Common myeloid progenitor, CD34-positive (primary cell): ENCODE data around the gene SOCS1.

Source experiments
- CTCF ChIA-PET: fragments of 350-600 bp; sonication (Branson Sonifier 250); formaldehyde crosslinking; loops from one replicate; lab custom pipeline; 2021; ENCODE audit warnings: antibody characterized with exemption; lab: Charles Lee
- POLR2A ChIA-PET: fragments of 350-600 bp; sonication (Branson Sonifier 250); formaldehyde crosslinking; loops from one replicate; lab custom pipeline; 2021; ENCODE audit warnings: antibody characterized with exemption; lab: Charles Lee
- DNase-seq, 3 donors: peaks; one replicate each; pipeline versions ENCODE4 v3.0.0 to v3.0.0-alpha.2; 2013
- H3K27ac ChIP-seq, 2 experiments: 1 replicate in 1 of 2; 2 replicates in 1 of 2; pipeline ENCODE4 v1.7.0; 2013; ENCODE audit warnings: inconsistent platforms in 2 of 2, low read length in 2 of 2, mild to moderate bottlenecking in 2 of 2, low read depth in 1 of 2, moderate library complexity in 1 of 2; ENCODE audit not compliant: severe bottlenecking in 2 of 2, insufficient read depth in 1 of 2, poor library complexity in 1 of 2
- H3K27me3 ChIP-seq, 5 experiments: replicated peaks in 2 of 5; 1 replicate in 3 of 5; 2 replicates in 2 of 5; pipeline versions ENCODE4 v1.6.1 to v1.7.0; 2013; ENCODE audit warnings: low read length in 4 of 5, mild to moderate bottlenecking in 2 of 5, moderate library complexity in 2 of 5, inconsistent platforms in 1 of 5; ENCODE audit not compliant: insufficient read depth in 5 of 5, control insufficient read depth in 4 of 5
- H3K36me3 ChIP-seq, 4 experiments: 1 replicate in 2 of 4; 2 replicates in 2 of 4; pipeline versions ENCODE4 v1.6.1 to v1.7.0; 2013; ENCODE audit warnings: low read length in 3 of 4, control low read depth in 1 of 4, mild to moderate bottlenecking in 1 of 4; ENCODE audit not compliant: control insufficient read depth in 4 of 4, insufficient read depth in 4 of 4
- H3K4me1 ChIP-seq, 4 experiments: 1 replicate in 3 of 4; 2 replicates in 1 of 4; pipeline versions ENCODE4 v1.6.1 to v1.7.1; 2013; ENCODE audit warnings: low read length in 3 of 4, mild to moderate bottlenecking in 3 of 4, control low read depth in 1 of 4, inconsistent platforms in 1 of 4, moderate library complexity in 1 of 4; ENCODE audit not compliant: control insufficient read depth in 4 of 4, insufficient read depth in 4 of 4; ENCODE audit errors: control extremely low read depth in 1 of 4
- H3K4me3 ChIP-seq, 7 experiments: 1 replicate in 4 of 7; 2 replicates in 3 of 7; pipeline versions ENCODE4 v1.5.1 to v1.7.0; 2013; ENCODE audit warnings: mild to moderate bottlenecking in 7 of 7, low read length in 6 of 7, moderate library complexity in 6 of 7, inconsistent platforms in 2 of 7, low read depth in 2 of 7, control low read depth in 1 of 7; ENCODE audit not compliant: insufficient read depth in 4 of 7, control insufficient read depth in 1 of 7; ENCODE audit errors: extremely low read depth in 1 of 7
- H3K9me3 ChIP-seq, 5 experiments: 1 replicate in 4 of 5; 2 replicates in 1 of 5; pipeline versions ENCODE4 v1.6.1 to v1.7.1; 2013; ENCODE audit warnings: low read length in 4 of 5, mild to moderate bottlenecking in 2 of 5, inconsistent platforms in 1 of 5, low read depth in 1 of 5, moderate library complexity in 1 of 5; ENCODE audit not compliant: control insufficient read depth in 4 of 5, insufficient read depth in 2 of 5; ENCODE audit errors: control extremely low read depth in 1 of 5
- WGBS: methylation state at CpG from one replicate; pipeline ENCODE4 v1.1.5; 2013; ENCODE audit not compliant: insufficient coverage; 5-methylcytosine and 5-hydroxymethylcytosine counted together

The SOCS1 gene

DNA sequence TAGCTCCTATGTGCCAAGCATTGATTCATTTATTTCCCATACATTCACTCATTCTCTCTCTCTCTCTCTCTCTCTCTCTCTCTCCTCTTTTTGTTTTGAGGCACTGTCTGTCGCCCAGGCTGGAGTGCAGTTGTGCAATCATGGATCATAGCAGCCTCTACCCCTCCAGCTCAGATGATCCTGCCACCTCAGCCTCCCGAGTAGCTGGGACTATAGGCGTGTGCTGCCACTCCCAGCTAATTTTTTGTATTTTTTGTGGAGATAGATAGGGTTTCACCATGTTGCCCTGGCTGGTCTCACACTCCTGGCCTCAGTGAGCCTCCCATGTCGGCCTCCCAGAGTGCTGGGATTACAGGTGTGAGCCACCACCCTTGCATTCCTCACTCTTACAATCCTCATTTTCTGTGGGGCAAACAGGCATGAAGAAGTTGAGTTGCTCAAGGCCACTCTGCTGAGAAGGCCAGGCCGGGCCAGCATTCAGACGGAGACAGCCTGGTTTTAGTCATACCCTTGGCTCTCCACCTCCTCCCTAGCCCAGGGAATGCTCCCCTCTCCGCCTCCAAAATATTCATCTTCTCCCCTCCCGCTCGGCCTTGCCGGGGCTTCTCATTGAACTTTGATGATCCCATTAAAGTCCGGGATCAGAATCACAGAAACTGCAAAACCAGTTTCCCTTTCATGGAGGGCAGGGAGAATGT is 21.0 kb upstream of the SOCS1 start:
- POLR2A ChIA-PET = no interaction called here

DNA sequence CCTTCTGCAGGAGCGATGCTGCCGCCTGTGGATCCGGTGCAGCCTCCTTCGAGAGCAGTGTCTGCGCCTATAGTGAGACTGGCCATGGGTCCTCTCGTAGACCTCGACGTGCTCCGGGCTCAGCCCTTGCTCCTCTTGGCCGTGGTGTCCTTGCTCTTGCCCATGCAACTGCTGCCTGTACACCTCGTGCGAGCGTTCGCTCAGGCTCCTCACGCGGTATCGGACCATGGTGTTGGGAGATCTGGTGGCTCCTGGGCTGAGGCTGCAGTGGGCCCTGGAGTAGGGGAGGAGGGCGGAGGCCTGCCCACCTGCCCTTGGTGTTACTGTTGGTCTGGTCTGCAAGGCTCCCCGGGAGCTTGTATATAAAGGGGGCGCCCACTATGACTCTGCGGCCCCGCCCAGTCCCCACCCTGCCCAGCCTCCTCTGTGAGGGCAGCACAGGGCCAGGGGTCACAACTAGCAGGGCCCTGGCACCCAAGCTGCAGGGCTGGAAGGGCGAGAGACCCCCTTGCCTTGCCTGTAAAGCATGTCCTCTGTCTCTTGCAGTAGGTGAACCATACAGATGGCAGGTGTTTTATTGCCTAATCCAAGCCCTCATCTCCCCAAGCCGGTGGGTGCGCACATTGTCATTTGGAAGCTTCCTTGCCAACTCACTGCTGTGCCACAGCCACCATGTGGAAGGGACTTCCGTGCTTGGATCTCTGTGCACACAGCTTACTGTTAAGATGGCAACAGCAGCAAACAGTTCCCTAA is 20.3 kb upstream of the SOCS1 start, which contains the start of gene PRM2:
Gene PRM2, minus strand, starts transcription at position 338 of the 753 bp plus-strand sequence. Its CDS starts 110 bp downstream, at position 228.
- Histone ChIP-seq H3K27me3 (no peaks in the 10 kb centered on the region), H3K9me3 (no peaks in the 10 kb centered on the region), H3K4me3 (no peak within 1 kb of the TSS), H3K4me1 (peaks cover 5 to 12% (median 10%) of the 10 kb centered on the region in 4 experiments), H3K36me3 (no peaks in the 10 kb centered on the region), H3K27ac (no peak within 1 kb of the TSS)
- ChIA-PET POLR2A (no interaction called here), CTCF (interaction anchor here (0.5 to 1.6 kb wide), 2 partner anchors 19 to 317 kb away, joined by 3 to 5 read pairs; partner anchors contain the start of gene SOCS1)
- no peak for DNase-seq
- 98% methylated on average over 26 of the region's 26 CpGs for WGBS

More for the DNA sequence above, 21.0 kb upstream of the SOCS1 start:
- CTCF ChIA-PET = interaction anchor here (0.5 to 1.6 kb wide), 3 partner anchors 20 to 317 kb away, joined by 3 to 5 read pairs (median 4); partner anchors contain the start of gene SOCS1
- no peaks in the 10 kb centered on the region for H3K36me3 ChIP-seq
- no peak overlapping the region for H3K27ac ChIP-seq
- H3K9me3 ChIP-seq = no peaks in the 10 kb centered on the region
- no peaks in the 10 kb centered on the region for H3K27me3 ChIP-seq
- peaks cover 5 to 12% (median 10%) of the 10 kb centered on the region in 4 experiments for H3K4me1 ChIP-seq
- DNase-seq = no peak
- no peak overlapping the region for H3K4me3 ChIP-seq
- WGBS = 100% methylated on average over 4 of the region's 11 CpGs

DNA sequence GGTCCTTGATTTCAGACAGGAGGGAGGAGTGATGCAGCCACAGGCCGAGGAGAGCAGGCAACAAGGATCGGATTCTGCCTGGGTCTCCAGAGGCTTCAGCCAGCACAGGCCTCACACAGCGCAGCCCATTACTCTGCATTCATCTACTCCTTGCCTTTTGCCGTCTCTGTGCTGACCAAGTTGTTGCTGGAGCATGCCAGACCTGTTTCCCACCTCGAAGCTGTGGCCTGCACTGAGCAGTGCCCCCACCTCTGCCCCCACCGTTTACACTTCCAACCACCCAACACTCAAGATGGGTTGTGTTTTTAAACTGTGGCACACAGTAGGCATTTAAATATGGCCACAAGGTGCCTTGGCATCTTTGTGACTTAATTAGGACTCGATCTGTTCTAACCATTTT is 19.0 kb upstream of the SOCS1 start:
- CTCF ChIA-PET = interaction anchor here (0.9 kb wide), 1 partner anchor 9 kb away, joined by 4 read pairs; no protein-coding TSS in a partner anchor
- Histone ChIP-seq H3K9me3 (no peaks in the 10 kb centered on the region), H3K36me3 (no peaks in the 10 kb centered on the region), H3K4me1 (peaks cover 5 to 12% (median 10%) of the 10 kb centered on the region in 4 experiments), H3K27ac (no peak overlapping the region), H3K27me3 (no peaks in the 10 kb centered on the region), H3K4me3 (no peak overlapping the region)
- POLR2A ChIA-PET = interaction anchor here (1.0 kb wide), 1 partner anchor 309 kb away, joined by 4 read pairs; no protein-coding TSS in a partner anchor
- DNase-seq = no peak
- WGBS = 98% methylated on average over 7 of the region's 7 CpGs

DNA sequence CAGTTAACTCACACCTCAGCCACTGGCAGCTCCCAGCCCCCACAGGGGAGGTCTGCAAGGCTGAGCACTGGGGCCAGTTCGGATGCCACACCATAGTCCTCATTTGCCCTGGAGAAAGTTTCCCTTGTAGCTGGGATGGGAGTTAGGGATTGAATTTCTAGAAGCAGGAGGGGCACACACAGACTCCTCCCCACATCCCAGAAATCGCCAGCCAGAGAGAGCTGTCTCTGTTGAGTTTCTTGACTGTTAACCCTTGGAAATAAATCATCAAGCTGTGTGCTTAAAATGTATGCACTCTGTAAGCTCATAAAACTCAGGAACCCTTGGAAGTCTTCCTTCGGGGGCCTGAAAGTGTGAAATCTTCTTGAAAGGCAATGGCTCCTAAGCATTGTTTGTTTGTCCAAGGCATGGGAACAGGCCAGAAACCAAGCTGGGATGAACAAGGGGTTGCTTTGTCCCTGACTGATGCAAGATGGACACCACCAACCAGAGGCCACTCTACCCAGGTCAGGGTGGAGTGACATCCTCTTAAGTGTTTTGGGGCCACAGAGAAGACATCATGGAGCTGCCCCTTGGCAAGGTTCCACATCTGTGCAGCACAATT is 17.8 kb upstream of the SOCS1 start:
- ChIA-PET CTCF (interaction anchor here (0.7 to 2.3 kb wide), 5 partner anchors 11 to 1457 kb away, joined by 3 to 13 read pairs (median 3); no protein-coding TSS in a partner anchor), POLR2A (interaction anchor here (0.6 to 1.0 kb wide), 5 partner anchors 10 to 308 kb away, joined by 3 to 4 read pairs (median 3); partner anchors contain the start of gene SOCS1)
- DNase-seq = no peak
- H3K4me1 ChIP-seq = peaks cover 0 to 2% (median 1%) of the 10 kb centered on the region in 4 experiments
- H3K4me3 ChIP-seq = no peak overlapping the region
- H3K9me3 ChIP-seq = no peaks in the 10 kb centered on the region
- H3K36me3 ChIP-seq = no peaks in the 10 kb centered on the region
- 93% methylated on average over 1 of the region's 3 CpGs for WGBS
- no peaks in the 10 kb centered on the region for H3K27me3 ChIP-seq
- H3K27ac ChIP-seq = no peak overlapping the region

DNA sequence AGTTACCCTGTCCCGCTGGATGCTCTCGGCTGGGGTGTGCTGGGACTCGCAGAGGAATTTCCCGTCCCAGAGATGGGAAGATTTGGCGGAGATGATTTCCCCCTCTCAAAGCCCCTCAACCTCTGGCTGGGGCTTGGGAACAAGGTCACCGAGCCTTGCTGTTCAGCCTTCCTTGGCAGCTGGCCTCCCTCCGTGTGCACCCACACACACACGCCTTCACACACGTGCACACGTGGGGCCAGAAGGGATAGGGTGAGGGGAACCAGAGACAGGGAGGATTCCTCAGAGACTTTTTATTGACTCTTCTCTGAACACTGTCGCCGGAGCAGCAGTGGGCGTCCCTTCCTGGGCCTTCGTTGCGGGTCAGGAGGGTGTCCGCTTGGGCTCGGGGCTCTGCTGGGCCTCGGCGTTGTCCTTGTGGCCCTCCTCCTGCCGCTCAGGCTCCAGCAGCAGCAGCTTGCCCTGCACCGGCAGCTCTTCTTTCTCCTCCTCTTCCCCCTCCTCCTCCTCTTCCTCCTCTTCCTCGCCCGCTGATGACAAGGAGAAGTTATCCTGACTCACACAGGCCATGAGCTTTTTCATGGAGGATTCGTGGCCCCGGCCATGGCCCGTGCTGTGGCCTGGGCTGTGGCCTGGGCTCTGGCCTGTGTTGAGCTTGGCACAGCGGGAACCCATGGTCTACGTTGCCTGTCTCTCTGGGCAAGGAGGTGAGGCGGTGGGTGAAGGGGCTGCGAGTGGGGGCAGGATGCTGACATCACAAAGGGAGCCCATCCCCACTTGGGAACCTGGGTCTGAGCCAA is 17.1 kb upstream of the SOCS1 start, which contains the start of gene PRM3:
Gene PRM3, minus strand, starts transcription at position 709 of the 800 bp plus-strand sequence. Its CDS starts 34 bp downstream, at position 675.
- Histone ChIP-seq H3K27ac (no peak within 1 kb of the TSS), H3K4me1 (no peaks in the 10 kb centered on the region), H3K27me3 (no peaks in the 10 kb centered on the region), H3K9me3 (no peaks in the 10 kb centered on the region), H3K36me3 (no peaks in the 10 kb centered on the region), H3K4me3 (no peak within 1 kb of the TSS)
- POLR2A ChIA-PET = interaction anchor here (0.6 to 1.0 kb wide), 2 partner anchors 12 to 188 kb away, joined by 3 read pairs; no protein-coding TSS in a partner anchor
- WGBS = 89% methylated on average over 26 of the region's 30 CpGs
- CTCF ChIA-PET = interaction anchor here (0.7 to 2.3 kb wide), 4 partner anchors 11 to 1458 kb away, joined by 3 to 13 read pairs (median 3); no protein-coding TSS in a partner anchor
- DNase-seq = no peak

DNA sequence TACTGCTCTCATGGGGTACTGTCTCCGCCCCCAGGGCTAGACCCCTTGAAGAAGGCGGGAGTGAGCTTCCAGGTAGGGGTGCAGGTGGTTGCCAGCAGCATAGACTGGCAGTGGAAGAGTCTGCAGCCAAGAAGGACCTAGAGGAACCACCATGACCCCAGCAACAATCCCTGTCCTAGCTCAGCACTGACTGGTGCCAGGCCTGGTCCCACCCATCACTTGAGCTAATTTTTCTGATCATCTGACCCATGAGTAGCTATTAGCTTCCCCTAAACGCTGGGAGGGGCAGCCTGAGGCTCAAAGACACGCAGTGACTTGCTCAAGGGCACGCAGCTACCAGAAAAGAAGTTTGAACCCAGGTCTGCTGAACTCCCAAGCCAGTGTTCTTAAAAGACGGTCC is 16.5 kb upstream of the SOCS1 start:
- POLR2A ChIA-PET = no interaction called here
- no peak for DNase-seq

More for the DNA sequence above, 16.5 kb upstream of the SOCS1 start:
- no peaks in the 10 kb centered on the region for H3K27me3 ChIP-seq
- no peak overlapping the region for H3K27ac ChIP-seq
- WGBS = 92% methylated on average over 6 of the region's 6 CpGs
- H3K36me3 ChIP-seq = no peaks in the 10 kb centered on the region
- H3K4me1 ChIP-seq = no peaks in the 10 kb centered on the region
- CTCF ChIA-PET = interaction anchor here (1.0 to 7.4 kb wide), 3 partner anchors 9 to 15 kb away, joined by 4 to 39 read pairs (median 13); partner anchors contain the start of gene SOCS1
- no peaks in the 10 kb centered on the region for H3K9me3 ChIP-seq
- H3K4me3 ChIP-seq = no peak overlapping the region
